Glutamatergic neuron (in vitro differentiated cells): ENCODE results near the gene TRIM22. TPM values are rescaled to one million over a fixed set of nuclear protein-coding genes. Genes with fewer than 3 reads are reported as not detected.
"Not testable (repeated sequence)": the region's sequence is repeated elsewhere in the genome, so short reads cannot be mapped to it uniquely, and the experiment has no call there.

Experiments
- DNase-seq: peaks from one replicate; pipeline ENCODE4 v3.0.0; 2022
- H3K27ac Mint-ChIP-seq: one replicate; pipeline ENCODE4 v1.8.0; 2020; ENCODE audit warnings: mild to moderate bottlenecking, mixed read lengths, inconsistent platforms; ENCODE audit not compliant: unreplicated experiment
- H3K27me3 Mint-ChIP-seq: one replicate; pipeline ENCODE4 v1.8.0; 2020; ENCODE audit warnings: mild to moderate bottlenecking, moderate library complexity, mixed read lengths, inconsistent platforms; ENCODE audit not compliant: unreplicated experiment
- H3K36me3 Mint-ChIP-seq: one replicate; pipeline ENCODE4 v1.8.0; 2020; ENCODE audit warnings: mild to moderate bottlenecking, mixed read lengths, inconsistent platforms; ENCODE audit not compliant: unreplicated experiment
- H3K4me1 Mint-ChIP-seq: one replicate; pipeline ENCODE4 v1.8.0; 2020; ENCODE audit warnings: mild to moderate bottlenecking, low read depth, mixed read lengths, inconsistent platforms; ENCODE audit not compliant: unreplicated experiment
- H3K4me3 Mint-ChIP-seq: one replicate; pipeline ENCODE4 v1.8.0; 2020; ENCODE audit warnings: mild to moderate bottlenecking, mixed read lengths, inconsistent platforms; ENCODE audit not compliant: unreplicated experiment
- H3K9me3 Mint-ChIP-seq: one replicate; pipeline ENCODE4 v1.8.0; 2020; ENCODE audit warnings: mild to moderate bottlenecking, moderate library complexity, mixed read lengths, inconsistent platforms; ENCODE audit not compliant: unreplicated experiment
- CTCF ChIP-seq: fragments of 200-600 bp; sonication (generic); IDR thresholded peaks from one replicate; pipeline ENCODE4 v1.5.0; 2021; ENCODE audit not compliant: partially characterized antibody, unreplicated experiment
- total RNA-seq: library from RNA; stranded (reverse); fragmentation: NEBNext Ultra II Directional; extraction: Animal tissue kit (Norgen Biotek cat#: 25700); gene quantifications from one replicate; pipeline ENCODE4 v1.2.1, GENCODE V29; 2021; ENCODE audit not compliant: unreplicated experiment

TRIM22 gene
- total RNA-seq, 1 donor from 2014 or later, result 5.0 TPM

- H3K4me1 Mint-ChIP-seq, result peaks cover 1% of the 10 kb centered on the region
- no peaks in the 10 kb centered on the region for H3K27me3 Mint-ChIP-seq
- H3K9me3 Mint-ChIP-seq, result no peaks in the 10 kb centered on the region
- H3K36me3 Mint-ChIP-seq, result no peaks in the 10 kb centered on the region
- peak; percentile 32 for DNase-seq
- H3K27ac Mint-ChIP-seq, result peak within 1 kb of the TSS; percentile 35
- no peak for TF ChIP-seq CTCF
- H3K4me3 Mint-ChIP-seq, result peak within 1 kb of the TSS; percentile 74
Observed at GRCh38 chr11:5684646-5685362, 4.8 kb upstream of the TRIM22 start, which contains the start of gene TRIM5. TRIM5 (minus strand) TSS chr11:5685074; CDS start chr11:5680177, 4,897 bp downstream.

- Mint-ChIP-seq H3K4me3 (no peak overlapping the region), H3K9me3 (no peaks in the 10 kb centered on the region), H3K27ac (no peak overlapping the region), H3K4me1 (peaks cover 1% of the 10 kb centered on the region), H3K27me3 (no peaks in the 10 kb centered on the region), H3K36me3 (no peaks in the 10 kb centered on the region)
- no peak for DNase-seq
- no peak for TF ChIP-seq CTCF
Observed at GRCh38 chr11:5686426-5686825, 3.2 kb upstream of the TRIM22 start.

GRCh38 chr11:5688482-5688881 is 1.1 kb upstream of the TRIM22 start:
- H3K9me3 Mint-ChIP-seq, result no peaks in the 10 kb centered on the region
- no peaks in the 10 kb centered on the region for H3K27me3 Mint-ChIP-seq
- no peak overlapping the region for H3K27ac Mint-ChIP-seq
- no peak for TF ChIP-seq CTCF
- no peaks in the 10 kb centered on the region for H3K36me3 Mint-ChIP-seq
- DNase-seq, result no peak
- H3K4me3 Mint-ChIP-seq, result no peak overlapping the region
- H3K4me1 Mint-ChIP-seq, result peaks cover 1% of the 10 kb centered on the region

- Mint-ChIP-seq H3K4me1 (no peaks in the 10 kb centered on the region), H3K9me3 (no peaks in the 10 kb centered on the region), H3K4me3 (no peak overlapping the region), H3K27ac (no peak overlapping the region), H3K36me3 (no peaks in the 10 kb centered on the region), H3K27me3 (no peaks in the 10 kb centered on the region)
- no peak for DNase-seq
- TF ChIP-seq CTCF, result no peak
Observed at GRCh38 chr11:5690216-5690615, 626 bp downstream of the TRIM22 start.

- Mint-ChIP-seq H3K36me3 (no peaks in the 10 kb centered on the region), H3K4me1 (no peaks in the 10 kb centered on the region), H3K4me3 (no peak overlapping the region), H3K27me3 (no peaks in the 10 kb centered on the region), H3K27ac (no peak overlapping the region), H3K9me3 (no peaks in the 10 kb centered on the region)
- DNase-seq, result no peak
- TF ChIP-seq CTCF, result no peak
Observed at GRCh38 chr11:5690736-5691135, 1.1 kb downstream of the TRIM22 start.

- H3K9me3 Mint-ChIP-seq, H3K4me3 Mint-ChIP-seq, H3K27ac Mint-ChIP-seq, DNase-seq, H3K4me1 Mint-ChIP-seq, H3K36me3 Mint-ChIP-seq, H3K27me3 Mint-ChIP-seq: not testable (repeated sequence)
Observed at GRCh38 chr11:5691238-5691963, 1.8 kb downstream of the TRIM22 start.
